Keratinocyte (primary cell): Measurements from ENCODE around the gene FBXL17. TPM values are rescaled to one million over a fixed set of nuclear protein-coding genes. Genes with fewer than 3 reads are reported as not detected.

ENCODE experiments used
- DNase-seq: peaks from one replicate; pipeline ENCODE4 v3.0.0-alpha.2; 2011; ENCODE audit warnings: low read depth, missing footprints, low spot score
- FAIRE-seq: peaks from 2 replicates; lab custom pipeline; 2011; peaks lifted over from hg19 to GRCh38; lab: Jason Lieb, UNC
- H2AFZ ChIP-seq: 2 replicates; pipeline ENCODE4 v1.6.0; 2012; ENCODE audit warnings: low read length, control low read depth, inconsistent platforms; ENCODE audit not compliant: control insufficient read depth
- H3K27ac ChIP-seq: 2 replicates; pipeline ENCODE4 v1.5.1; 2011; ENCODE audit warnings: low read length; ENCODE audit not compliant: control insufficient read depth, insufficient read depth
- H3K27me3 ChIP-seq: 3 replicates; pipeline ENCODE4 v1.6.0; 2011; ENCODE audit warnings: low read length; ENCODE audit not compliant: control insufficient read depth, insufficient read depth; ENCODE audit errors: extremely low read depth
- H3K36me3 ChIP-seq, 2 experiments: 2 replicates in 1 of 2; 3 replicates in 1 of 2; pipeline ENCODE4 v1.5.1; 2011; ENCODE audit warnings: low read length in 2 of 2, mild to moderate bottlenecking in 1 of 2; ENCODE audit not compliant: control insufficient read depth in 2 of 2, insufficient read depth in 2 of 2; ENCODE audit errors: extremely low read depth in 1 of 2
- H3K4me1 ChIP-seq: 3 replicates; pipeline ENCODE4 v1.5.1; 2011; ENCODE audit warnings: low read length; ENCODE audit not compliant: control insufficient read depth, insufficient read depth; ENCODE audit errors: extremely low read depth
- H3K4me2 ChIP-seq: 3 replicates; pipeline ENCODE4 v1.6.0; 2011; ENCODE audit warnings: low read depth, low read length; ENCODE audit not compliant: control insufficient read depth, insufficient read depth; ENCODE audit errors: extremely low read depth
- H3K4me3 ChIP-seq, 3 experiments: fragments of 200-600 bp in 1 of 3; sonication (generic) in 1 of 3; 2 replicates in 2 of 3; 3 replicates in 1 of 3; pipeline ENCODE4 v1.5.1; 2011 to 2016; ENCODE audit warnings: low read length in 3 of 3, mild to moderate bottlenecking in 3 of 3, control low read depth in 2 of 3, inconsistent platforms in 1 of 3, low read depth in 1 of 3, mixed read lengths in 1 of 3, mixed run types in 1 of 3, moderate library complexity in 1 of 3; ENCODE audit not compliant: control insufficient read depth in 2 of 3, insufficient read depth in 2 of 3; ENCODE audit errors: extremely low read depth in 1 of 3
- H3K79me2 ChIP-seq: 2 replicates; pipeline ENCODE4 v1.6.0; 2012; ENCODE audit warnings: low read length; ENCODE audit not compliant: control insufficient read depth, insufficient read depth
- H3K9ac ChIP-seq: 3 replicates; pipeline ENCODE4 v1.6.0; 2011; ENCODE audit warnings: low read length; ENCODE audit not compliant: control insufficient read depth, insufficient read depth; ENCODE audit errors: extremely low read depth
- H3K9me1 ChIP-seq: 3 replicates; pipeline ENCODE4 v1.6.0; 2011; ENCODE audit warnings: low read length; ENCODE audit not compliant: control insufficient read depth, insufficient read depth; ENCODE audit errors: extremely low read depth
- H3K9me3 ChIP-seq: 2 replicates; pipeline ENCODE4 v1.5.1; 2012; ENCODE audit warnings: low read depth, low read length; ENCODE audit not compliant: control insufficient read depth
- H4K20me1 ChIP-seq: 3 replicates; pipeline ENCODE4 v1.6.0; 2011; ENCODE audit warnings: low read length; ENCODE audit not compliant: control insufficient read depth, insufficient read depth; ENCODE audit errors: extremely low read depth
- EZH2 ChIP-seq: IDR thresholded peaks from one replicate; pipeline ENCODE4 v1.6.1; 2012; ENCODE audit warnings: inconsistent platforms, mild to moderate bottlenecking, low read length, moderate library complexity
- dilution Hi-C: fragments of 300-500 bp; cut with MboI; formaldehyde crosslinking; loops from one replicate; pipeline ENCODE4 v1.7.0; 2020; ENCODE audit warnings: low sequenced_read_pairs; ENCODE audit not compliant: extremely low pct_ligation_motif_present
- polyA plus RNA-seq, 5 experiments: library from polyadenylated mRNA; depleted of rRNA in 3 of 5; stranded (reverse) in 3 of 5; stranded (forward) in 1 of 5; unstranded in 1 of 5; fragments of >200 nt; gene quantifications; 1 replicate in 1 of 5; 2 replicates in 3 of 5; 3 replicates in 1 of 5; pipeline versions ENCODE4 v1.2.1 to v1.2.3, GENCODE V29; 2011 to 2012; ENCODE audit warnings: missing spikeins in 2 of 5, low read depth in 1 of 5, low replicate concordance in 1 of 5
- TF ChIP-seq, protein P1 (sequence below), 3 experiments: IDR thresholded peaks in 1 of 3; conservative IDR thresholded peaks in 1 of 3; optimal IDR thresholded peaks in 1 of 3; 2 replicates in 2 of 3; 3 replicates in 1 of 3; pipeline versions ENCODE3 to v1.5.1; 2011; ENCODE audit warnings: low read length in 3 of 3, mild to moderate bottlenecking in 3 of 3, moderate library complexity in 2 of 3, control low read depth in 1 of 3, inconsistent platforms in 1 of 3; ENCODE audit not compliant: insufficient read depth in 2 of 3; ENCODE audit errors: extremely low read depth in 1 of 3

Gene FBXL17
- polyA plus RNA-seq, 1 donor (not counting 4 experiments of a cell fraction or from before 2014, with no cell fraction given) = 5.7 TPM

DNA sequence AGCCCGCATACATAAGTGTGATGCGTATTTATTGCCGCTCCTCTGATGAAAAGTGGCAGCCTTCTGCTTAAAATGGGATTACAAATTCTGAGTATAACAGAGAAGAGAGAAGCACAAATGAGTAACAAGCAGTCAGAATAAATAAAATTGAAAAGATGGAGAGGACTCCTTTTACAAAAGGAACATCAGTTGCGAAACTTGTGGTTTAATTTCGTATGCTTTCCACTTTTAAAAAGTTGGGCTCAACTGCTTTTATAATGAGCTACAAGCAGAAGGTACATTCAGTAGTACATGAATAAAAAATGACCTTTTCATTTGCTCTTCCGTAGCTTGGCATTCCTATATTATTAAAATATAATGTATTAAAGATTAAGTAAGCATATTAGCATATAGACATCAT lies 320.0 kb downstream of the FBXL17 start:
- H3K27ac ChIP-seq = no peak overlapping the region
- no peak for DNase-seq
- no peak for TF ChIP-seq EZH2
- TF ChIP-seq, protein P1, sequence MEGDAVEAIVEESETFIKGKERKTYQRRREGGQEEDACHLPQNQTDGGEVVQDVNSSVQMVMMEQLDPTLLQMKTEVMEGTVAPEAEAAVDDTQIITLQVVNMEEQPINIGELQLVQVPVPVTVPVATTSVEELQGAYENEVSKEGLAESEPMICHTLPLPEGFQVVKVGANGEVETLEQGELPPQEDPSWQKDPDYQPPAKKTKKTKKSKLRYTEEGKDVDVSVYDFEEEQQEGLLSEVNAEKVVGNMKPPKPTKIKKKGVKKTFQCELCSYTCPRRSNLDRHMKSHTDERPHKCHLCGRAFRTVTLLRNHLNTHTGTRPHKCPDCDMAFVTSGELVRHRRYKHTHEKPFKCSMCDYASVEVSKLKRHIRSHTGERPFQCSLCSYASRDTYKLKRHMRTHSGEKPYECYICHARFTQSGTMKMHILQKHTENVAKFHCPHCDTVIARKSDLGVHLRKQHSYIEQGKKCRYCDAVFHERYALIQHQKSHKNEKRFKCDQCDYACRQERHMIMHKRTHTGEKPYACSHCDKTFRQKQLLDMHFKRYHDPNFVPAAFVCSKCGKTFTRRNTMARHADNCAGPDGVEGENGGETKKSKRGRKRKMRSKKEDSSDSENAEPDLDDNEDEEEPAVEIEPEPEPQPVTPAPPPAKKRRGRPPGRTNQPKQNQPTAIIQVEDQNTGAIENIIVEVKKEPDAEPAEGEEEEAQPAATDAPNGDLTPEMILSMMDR (optimal IDR thresholded peaks at IDR 0.05 in 1 of 3, IDR thresholded peaks at IDR 0.05 in 1 of 3, conservative IDR thresholded peaks at IDR 0.05 in 1 of 3; ENCODE audit: extremely low read depth in 1 of 3, insufficient read depth in 2 of 3, low read length in 3 of 3) = no peak
- no peaks in the 10 kb centered on the region for H3K9me1 ChIP-seq
- FAIRE-seq = no peak
- H3K4me1 ChIP-seq = no peaks in the 10 kb centered on the region
- dilution Hi-C loops = no loop called here
- H3K36me3 ChIP-seq = no peaks in the 10 kb centered on the region
- H3K9ac ChIP-seq = no peak overlapping the region
- H3K4me3 ChIP-seq = no peak overlapping the region
- no peaks in the 10 kb centered on the region for H3K9me3 ChIP-seq
- H3K79me2 ChIP-seq = no peaks in the 10 kb centered on the region
- no peak overlapping the region for H2AFZ ChIP-seq
- no peak overlapping the region for H3K4me2 ChIP-seq
- no peaks in the 10 kb centered on the region for H3K27me3 ChIP-seq
- no peaks in the 10 kb centered on the region for H4K20me1 ChIP-seq

- Histone ChIP-seq H2AFZ (no peak overlapping the region), H3K9me3 (no peaks in the 10 kb centered on the region), H3K27ac (no peak overlapping the region), H3K4me2 (no peak overlapping the region), H3K36me3 (no peaks in the 10 kb centered on the region), H4K20me1 (no peaks in the 10 kb centered on the region), H3K79me2 (no peaks in the 10 kb centered on the region), H3K9me1 (no peaks in the 10 kb centered on the region), H3K4me3 (no peak overlapping the region), H3K27me3 (no peaks in the 10 kb centered on the region), H3K9ac (no peak overlapping the region), H3K4me1 (no peaks in the 10 kb centered on the region)
- FAIRE-seq (no peak), DNase-seq (no peak)
- no peak for TF ChIP-seq EZH2
- TF ChIP-seq, protein P1 (optimal IDR thresholded peaks at IDR 0.05 in 1 of 3, IDR thresholded peaks at IDR 0.05 in 1 of 3, conservative IDR thresholded peaks at IDR 0.05 in 1 of 3; ENCODE audit: extremely low read depth in 1 of 3, insufficient read depth in 2 of 3, low read length in 3 of 3) = no peak
- dilution Hi-C loops = no loop called here
Measured at GRCh38 chr5:108060340-108060739, 321.6 kb downstream of the FBXL17 start.
